Measurements from ENCODE around the gene PRSS33.

Gene PRSS33

GRCh38 chr16:2743007-2743810, 44.2 kb downstream of the PRSS33 start:
- Histone ChIP-seq H3K9ac (ENCODE audit: low read length) (no peak overlapping the region), H3K27ac (ENCODE audit: low read depth, low read length) (no peak overlapping the region), H2AFZ (ENCODE audit: low read depth, low read length, severe bottlenecking) (no peak overlapping the region), H3K79me2 (ENCODE audit: insufficient read depth, low read length) (no peaks in the 10 kb centered on the region), H3K27me3 (ENCODE audit: low read length) (no peaks in the 10 kb centered on the region), H3K9me3 (ENCODE audit: insufficient read depth, low read length) (no peaks in the 10 kb centered on the region), H3F3A (ENCODE audit: insufficient read depth) (no peaks in the 10 kb centered on the region), H3K4me2 (ENCODE audit: low read depth, low read length, poor library complexity, severe bottlenecking) (no peak overlapping the region), H3K4me3 (ENCODE audit: insufficient read depth, low read length, poor library complexity, severe bottlenecking) (no peak overlapping the region), H4K20me1 (ENCODE audit: low read depth, low read length) (no peaks in the 10 kb centered on the region), H3K36me3 (ENCODE audit: low read length) (no peaks in the 10 kb centered on the region), H3K9me2 (replicated peaks; ENCODE audit: insufficient read depth, low read length) (no peaks in the 10 kb centered on the region)
- no peak for TF ChIP-seq EZH2phosphoT487 (conservative IDR thresholded peaks at IDR 0.05; ENCODE audit: low read length)
- no peak for TF ChIP-seq CTCF (IDR thresholded peaks at IDR 0.05; ENCODE audit: insufficient read depth, low read length, poor library complexity, severe bottlenecking)

GRCh38 chr16:2742323-2743006, 44.9 kb downstream of the PRSS33 start:
- Histone ChIP-seq H3K79me2 (ENCODE audit: insufficient read depth, low read length) (no peaks in the 10 kb centered on the region), H3K9ac (ENCODE audit: low read length) (no peak overlapping the region), H4K20me1 (ENCODE audit: low read depth, low read length) (no peaks in the 10 kb centered on the region), H3K36me3 (ENCODE audit: low read length) (no peaks in the 10 kb centered on the region), H3F3A (ENCODE audit: insufficient read depth) (no peaks in the 10 kb centered on the region), H3K4me2 (ENCODE audit: low read depth, low read length, poor library complexity, severe bottlenecking) (no peak overlapping the region), H3K27me3 (ENCODE audit: low read length) (no peaks in the 10 kb centered on the region), H2AFZ (ENCODE audit: low read depth, low read length, severe bottlenecking) (no peak overlapping the region), H3K27ac (ENCODE audit: low read depth, low read length) (no peak overlapping the region), H3K9me3 (ENCODE audit: insufficient read depth, low read length) (no peaks in the 10 kb centered on the region), H3K4me3 (ENCODE audit: insufficient read depth, low read length, poor library complexity, severe bottlenecking) (no peak overlapping the region), H3K9me2 (replicated peaks; ENCODE audit: insufficient read depth, low read length) (no peaks in the 10 kb centered on the region)
- no peak for TF ChIP-seq CTCF (IDR thresholded peaks at IDR 0.05; ENCODE audit: insufficient read depth, low read length, poor library complexity, severe bottlenecking)
- TF ChIP-seq EZH2phosphoT487 (conservative IDR thresholded peaks at IDR 0.05; ENCODE audit: low read length), result no peak

- no peak overlapping the region for H3K4me3 ChIP-seq (ENCODE audit: insufficient read depth, low read length, poor library complexity, severe bottlenecking)
- no peaks in the 10 kb centered on the region for H3K9me2 ChIP-seq (replicated peaks; ENCODE audit: insufficient read depth, low read length)
- no peaks in the 10 kb centered on the region for H3F3A ChIP-seq (ENCODE audit: insufficient read depth)
- no peak overlapping the region for H3K9ac ChIP-seq (ENCODE audit: low read length)
- no peak for TF ChIP-seq CTCF (IDR thresholded peaks at IDR 0.05; ENCODE audit: insufficient read depth, low read length, poor library complexity, severe bottlenecking)
- H3K79me2 ChIP-seq (ENCODE audit: insufficient read depth, low read length), result no peaks in the 10 kb centered on the region
- H3K27me3 ChIP-seq (ENCODE audit: low read length), result no peaks in the 10 kb centered on the region
- no peaks in the 10 kb centered on the region for H3K9me3 ChIP-seq (ENCODE audit: insufficient read depth, low read length)
- no peaks in the 10 kb centered on the region for H4K20me1 ChIP-seq (ENCODE audit: low read depth, low read length)
- H3K36me3 ChIP-seq (ENCODE audit: low read length), result no peaks in the 10 kb centered on the region
- no peak overlapping the region for H3K27ac ChIP-seq (ENCODE audit: low read depth, low read length)
- no peak overlapping the region for H2AFZ ChIP-seq (ENCODE audit: low read depth, low read length, severe bottlenecking)
- H3K4me2 ChIP-seq (ENCODE audit: low read depth, low read length, poor library complexity, severe bottlenecking), result no peak overlapping the region
Observed at GRCh38 chr16:2741168-2741567, 46.2 kb downstream of the PRSS33 start.

All from SU-DHL-6 (cell line).